ENCODE measurements around the gene RXFP1.
A peak's percentile ranks its signal among the peaks of the same experiment; 100 is the strongest.

The RXFP1 gene

GRCh38 chr4:158669310-158669709 lies 147.6 kb downstream of the RXFP1 start (continued):
- TF ChIP-seq SNAI2 (CRISPR knock-in tag; IDR thresholded peaks at IDR 0.05) (no peak), ZFP30 (CRISPR knock-in tag; IDR thresholded peaks at IDR 0.05) (no peak), ZNF8 (CRISPR knock-in tag; IDR thresholded peaks at IDR 0.05) (no peak), PPARA (CRISPR knock-in tag; IDR thresholded peaks at IDR 0.05; ENCODE audit: borderline replicate concordance) (no peak), ZNF70 (CRISPR knock-in tag; IDR thresholded peaks at IDR 0.05) (no peak)

- ATAC-seq: peak; percentile 64
- TF ChIP-seq CSDC2 (CRISPR knock-in tag; IDR thresholded peaks at IDR 0.05): no peak
- no peak for TF ChIP-seq SNAI2 (CRISPR knock-in tag; IDR thresholded peaks at IDR 0.05)
- no peak for TF ChIP-seq ZFP3 (CRISPR knock-in tag; IDR thresholded peaks at IDR 0.05)
- TF ChIP-seq TSHZ2 (CRISPR knock-in tag; IDR thresholded peaks at IDR 0.05): no peak
- no peak for TF ChIP-seq PATZ1 (CRISPR knock-in tag; IDR thresholded peaks at IDR 0.05; ENCODE audit: borderline replicate concordance)
- no peak for TF ChIP-seq ARNTL (CRISPR knock-in tag; IDR thresholded peaks at IDR 0.05; ENCODE audit: borderline replicate concordance, low read depth)
- no peak for TF ChIP-seq ISL1 (CRISPR knock-in tag; IDR thresholded peaks at IDR 0.05)
- no peak for TF ChIP-seq TOX (CRISPR knock-in tag; IDR thresholded peaks at IDR 0.05; ENCODE audit: borderline replicate concordance)
- no peak; the same call in 1 of the 2 replicates for TF ChIP-seq TCF4 (CRISPR knock-in tag; IDR thresholded peaks at IDR 0.05; ENCODE audit: borderline replicate concordance)
- TF ChIP-seq ZNF565 (CRISPR knock-in tag; conservative IDR thresholded peaks at IDR 0.05; ENCODE audit: low read depth): no peak
- TF ChIP-seq ZC3H10 (CRISPR knock-in tag; IDR thresholded peaks at IDR 0.05): no peak
- TF ChIP-seq ESRRG (CRISPR knock-in tag; IDR thresholded peaks at IDR 0.05): no peak
- no peak for TF ChIP-seq GLIS3 (CRISPR knock-in tag; IDR thresholded peaks at IDR 0.05)
- no peak for TF ChIP-seq ZFP30 (CRISPR knock-in tag; IDR thresholded peaks at IDR 0.05)
- TF ChIP-seq POU6F1 (CRISPR knock-in tag; IDR thresholded peaks at IDR 0.05; ENCODE audit: borderline replicate concordance, low read depth): no peak
- TF ChIP-seq BACH2 (CRISPR knock-in tag; IDR thresholded peaks at IDR 0.05; ENCODE audit: borderline replicate concordance): no peak
- TF ChIP-seq CSRNP3 (CRISPR knock-in tag; IDR thresholded peaks at IDR 0.05): no peak
- no peak for TF ChIP-seq PPARA (CRISPR knock-in tag; IDR thresholded peaks at IDR 0.05; ENCODE audit: borderline replicate concordance)
Measured at GRCh38 chr4:158670975-158671664, 149.4 kb downstream of the RXFP1 start.

- TF ChIP-seq TCF4 (CRISPR knock-in tag; IDR thresholded peaks at IDR 0.05; ENCODE audit: borderline replicate concordance) (no peak), CREB5 (CRISPR knock-in tag; IDR thresholded peaks at IDR 0.05; ENCODE audit: low read depth) (no peak), ARNTL (CRISPR knock-in tag; IDR thresholded peaks at IDR 0.05; ENCODE audit: borderline replicate concordance, low read depth) (no peak), CSDC2 (CRISPR knock-in tag; IDR thresholded peaks at IDR 0.05) (no peak), ZNF8 (CRISPR knock-in tag; IDR thresholded peaks at IDR 0.05) (no peak), ZFP3 (CRISPR knock-in tag; IDR thresholded peaks at IDR 0.05) (no peak), ZNF70 (CRISPR knock-in tag; IDR thresholded peaks at IDR 0.05) (no peak), PPARA (CRISPR knock-in tag; IDR thresholded peaks at IDR 0.05; ENCODE audit: borderline replicate concordance) (no peak), RARB (CRISPR knock-in tag; IDR thresholded peaks at IDR 0.05) (no peak), OSR1 (CRISPR knock-in tag; IDR thresholded peaks at IDR 0.05) (no peak), CSRNP3 (CRISPR knock-in tag; IDR thresholded peaks at IDR 0.05) (no peak), GLIS3 (CRISPR knock-in tag; IDR thresholded peaks at IDR 0.05) (no peak), TOX (CRISPR knock-in tag; IDR thresholded peaks at IDR 0.05; ENCODE audit: borderline replicate concordance) (no peak), ESRRG (CRISPR knock-in tag; IDR thresholded peaks at IDR 0.05) (no peak), BACH2 (CRISPR knock-in tag; IDR thresholded peaks at IDR 0.05; ENCODE audit: borderline replicate concordance) (no peak)
- ATAC-seq: no peak
Measured at GRCh38 chr4:158671665-158671914, 149.9 kb downstream of the RXFP1 start, which contains the start of gene C4orf46. Gene C4orf46 (minus strand): TSS chr4:158671887. CDS start chr4:158671801, 86 bp downstream.

All from SK-N-SH treated with all-trans-retinoic acid at 6 μM for 48 hours (cell line).